Right lobe of liver (tissue), 6 donors: ENCODE data around the gene KRTAP4-9. TPM values are rescaled to one million over a fixed set of nuclear protein-coding genes. Genes with fewer than 3 reads are reported as not detected.
"Not testable (repeated sequence)": the region's sequence is repeated elsewhere in the genome, so short reads cannot be mapped to it uniquely, and the experiment has no call there.

Source experiments
- ATAC-seq, 4 donors: fragments of 200-7000 bp; cut with Tn5 transposase; one replicate each; pipeline ENCODE4 v1.9.1; 2020; ENCODE audit warnings: mild to moderate bottlenecking in 4 of 4, moderate library complexity in 4 of 4
- DNase-seq, 3 donors: peaks; one replicate each; pipeline ENCODE4 v3.0.0-alpha.2; 2020
- H3K27ac ChIP-seq, 3 donors: fragments of 200-600 bp; one replicate each; pipeline ENCODE4 v1.8.0; 2022
- H3K27me3 ChIP-seq, 2 donors: fragments of 200-600 bp; one replicate each; pipeline ENCODE4 v1.8.0; 2022
- H3K36me3 ChIP-seq, 4 donors: fragments of 200-600 bp; sonication (generic) in 1 of 4; one replicate each; pipeline versions ENCODE4 v1.5.1 to v1.8.0; 2017 to 2022; ENCODE audit warnings: control low read depth in 1 of 4
- H3K4me1 ChIP-seq, 4 donors: fragments of 200-600 bp; sonication (generic) in 1 of 4; one replicate each; pipeline versions ENCODE4 v1.5.1 to v1.8.0; 2017 to 2022; ENCODE audit warnings: control low read depth in 1 of 4
- H3K4me3 ChIP-seq, 3 donors: fragments of 200-600 bp; one replicate each; pipeline ENCODE4 v1.8.0; 2022
- H3K9me3 ChIP-seq, 4 donors: fragments of 200-600 bp; sonication (generic) in 1 of 4; one replicate each; pipeline versions ENCODE4 v1.5.1 to v1.8.0; 2017 to 2022; ENCODE audit warnings: control low read depth in 1 of 4
- CTCF ChIP-seq, 4 donors: fragments of 200-600 bp in 3 of 4; fragments of 450-650 bp in 1 of 4; IDR thresholded peaks; one replicate each; pipeline versions ENCODE4 v1.5.1 to v1.8.0; 2016 to 2022; ENCODE audit warnings: antibody characterized with exemption in 4 of 4, mild to moderate bottlenecking in 2 of 4
- POLR2A ChIP-seq: fragments of 450-650 bp; IDR thresholded peaks from one replicate; pipeline ENCODE4 v1.6.1; 2017; ENCODE audit warnings: antibody characterized with exemption, mild to moderate bottlenecking
- WGBS: methylation state at CpG from one replicate; pipeline ENCODE4 v1.1.6; 2018; ENCODE audit warnings: low coverage, low lambda C conversion rate; ENCODE audit not compliant: insufficient coverage; ENCODE audit errors: missing lambda C conversion rate; 5-methylcytosine and 5-hydroxymethylcytosine counted together
- intact Hi-C, 2 donors: fragments of 100-400 bp; cut with DNase I; formaldehyde crosslinking; loops; one replicate each; pipeline versions ENCODE4 v1.11.2 to v1.14.1; 2022
- total RNA-seq, 6 experiments: library from RNA; depleted of rRNA in 2 of 6; stranded (reverse); fragments of >200 nt in 2 of 6; fragmentation: NEBNext Ultra II Directional in 3 of 6; extraction: Animal tissue kit (Norgen Biotek cat#: 25700) in 3 of 6; gene quantifications; one replicate each; pipeline versions ENCODE4 v1.1.0 to v1.2.4, GENCODE V29; 2016 to 2023
- donor health status: DM: no; HTN: yes; CAD: no.
- donor health status: DM: no; HTN: no; CAD: no.
- donor health status: DM: no; HTN: no; CAD: no.
- donor health status: DM: no; HTN: yes; CAD: no.
- donor health status: DM: no; HTN: yes; CAD: no.

Gene KRTAP4-9
- total RNA-seq, 6 experiments from 2014 or later, result not detected

GRCh38 chr17:41118721-41119120 is 13.5 kb downstream of the KRTAP4-9 start:
- no peak overlapping the region for H3K27ac ChIP-seq
- WGBS, result 55% methylated on average over 4 of the region's 4 CpGs
- ATAC-seq (no peak), DNase-seq (no peak)
- TF ChIP-seq POLR2A (no peak), CTCF (IDR thresholded peaks at IDR 0.05) (no peak)
- H3K36me3 ChIP-seq, result no peaks in the 10 kb centered on the region
- H3K4me3 ChIP-seq, result no peak overlapping the region
- H3K27me3 ChIP-seq, result no peaks in the 10 kb centered on the region
- H3K4me1 ChIP-seq, result no peaks in the 10 kb centered on the region
- intact Hi-C loops, result no loop called here
- no peaks in the 10 kb centered on the region for H3K9me3 ChIP-seq

GRCh38 chr17:41119696-41120690 is 14.8 kb downstream of the KRTAP4-9 start:
- not testable (repeated sequence) for H3K27me3 ChIP-seq

GRCh38 chr17:41121742-41122141 is 16.6 kb downstream of the KRTAP4-9 start:
- DNase-seq (no peak), ATAC-seq (no peak)
- intact Hi-C loops, result no loop called here
- Histone ChIP-seq H3K9me3 (no peaks in the 10 kb centered on the region), H3K27me3 (no peaks in the 10 kb centered on the region), H3K4me1 (no peaks in the 10 kb centered on the region), H3K36me3 (no peaks in the 10 kb centered on the region), H3K27ac (no peak overlapping the region), H3K4me3 (no peak overlapping the region)
- no peak for TF ChIP-seq CTCF (IDR thresholded peaks at IDR 0.05)
- no peak for TF ChIP-seq POLR2A
- 50% methylated on average over 1 of the region's 2 CpGs for WGBS

More at GRCh38 chr17:41119696-41120690, 14.8 kb downstream of the KRTAP4-9 start:
- DNase-seq, H3K27ac ChIP-seq, ATAC-seq, H3K4me3 ChIP-seq, H3K9me3 ChIP-seq, H3K4me1 ChIP-seq, intact Hi-C loops, H3K36me3 ChIP-seq: not testable (repeated sequence)
- 34% methylated on average over 11 of the region's 11 CpGs for WGBS

- H3K27me3 ChIP-seq, H3K27ac ChIP-seq, DNase-seq, ATAC-seq, intact Hi-C loops, H3K4me3 ChIP-seq, H3K4me1 ChIP-seq, H3K36me3 ChIP-seq, H3K9me3 ChIP-seq: not testable (repeated sequence)
- 73% methylated on average over 5 of the region's 12 CpGs for WGBS
Observed at GRCh38 chr17:41123292-41123990, 18.3 kb downstream of the KRTAP4-9 start.

DNA sequence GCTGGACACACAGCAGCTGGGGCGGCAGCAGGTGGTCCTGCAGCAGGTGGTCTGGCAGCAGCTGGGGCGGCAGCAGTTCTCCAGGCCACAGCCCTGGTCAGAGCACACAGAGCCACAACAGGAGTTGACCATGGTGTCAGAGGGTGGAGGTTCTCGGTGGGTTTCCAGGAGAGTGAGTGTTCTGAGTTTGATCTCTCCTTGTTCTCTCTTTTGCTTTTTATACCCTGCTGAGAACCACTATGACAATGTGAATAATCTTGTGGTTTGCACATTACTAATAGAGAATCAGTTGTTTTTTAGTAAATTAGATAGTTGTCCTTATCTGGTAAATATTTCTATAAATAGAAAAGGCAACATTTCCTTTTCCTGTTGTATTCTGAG is 18.8 kb downstream of the KRTAP4-9 start, which contains the start of gene KRTAP4-12:
KRTAP4-12 (minus strand) TSS at position 192 of the 381 bp plus-strand sequence; CDS start at position 132, 60 bp downstream.
- DNase-seq, H3K4me1 ChIP-seq, ATAC-seq, H3K4me3 ChIP-seq, H3K9me3 ChIP-seq, H3K27ac ChIP-seq, H3K36me3 ChIP-seq, H3K27me3 ChIP-seq, intact Hi-C loops: not testable (repeated sequence)
- 48% methylated on average over 3 of the region's 3 CpGs for WGBS

DNA sequence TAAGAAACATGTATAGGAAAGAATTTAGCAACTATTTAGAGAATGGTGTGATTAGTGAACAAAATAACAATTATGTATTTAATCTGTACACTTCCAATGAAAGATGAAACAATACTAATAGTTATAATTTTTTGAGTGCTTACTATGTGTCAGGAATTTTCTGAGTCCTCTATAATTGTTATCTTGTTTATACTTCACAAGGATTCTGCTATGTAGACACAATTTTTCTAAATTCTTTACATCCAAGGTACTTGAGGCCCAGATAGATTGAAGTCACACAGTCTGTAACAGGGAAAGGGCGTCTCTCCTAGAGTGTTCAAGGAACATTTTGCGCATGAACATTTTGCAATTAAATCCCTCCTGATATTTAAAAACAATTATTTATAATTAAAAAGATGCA is 19.9 kb downstream of the KRTAP4-9 start:
- H3K9me3 ChIP-seq, result no peaks in the 10 kb centered on the region
- no peaks in the 10 kb centered on the region for H3K36me3 ChIP-seq
- no peaks in the 10 kb centered on the region for H3K4me1 ChIP-seq
- TF ChIP-seq CTCF (IDR thresholded peaks at IDR 0.05), result no peak
- TF ChIP-seq POLR2A, result no peak
- H3K27ac ChIP-seq, result no peak overlapping the region
- no peak for ATAC-seq
- 58% methylated on average over 2 of the region's 2 CpGs for WGBS
- intact Hi-C loops, result no loop called here
- no peak overlapping the region for H3K4me3 ChIP-seq
- no peak for DNase-seq
- H3K27me3 ChIP-seq, result no peaks in the 10 kb centered on the region
